Tibial nerve (tissue), 4 donors: Measurements from ENCODE around the gene AP1S3.

Experiments used
- CTCF ChIP-seq, 5 experiments: fragments of 200-600 bp in 3 of 5; fragments of 450-650 bp in 2 of 5; sonication (generic) in 3 of 5; IDR thresholded peaks; one replicate each; pipeline ENCODE4 v1.5.1; 2016 to 2019; ENCODE audit warnings: antibody characterized with exemption in 5 of 5, mild to moderate bottlenecking in 3 of 5, moderate library complexity in 2 of 5
- EP300 ChIP-seq, 2 donors: sonication (generic); formaldehyde crosslinking; IDR thresholded peaks; one replicate each; pipeline ENCODE4 v1.6.1; 2017; ENCODE audit warnings: antibody characterized with exemption in 2 of 2, mild to moderate bottlenecking in 1 of 2
- POLR2A ChIP-seq, 2 donors: fragments of 450-650 bp; IDR thresholded peaks; one replicate each; pipeline ENCODE4 v1.6.1; 2017; ENCODE audit warnings: antibody characterized with exemption in 2 of 2, mild to moderate bottlenecking in 2 of 2, moderate library complexity in 2 of 2

DNA sequence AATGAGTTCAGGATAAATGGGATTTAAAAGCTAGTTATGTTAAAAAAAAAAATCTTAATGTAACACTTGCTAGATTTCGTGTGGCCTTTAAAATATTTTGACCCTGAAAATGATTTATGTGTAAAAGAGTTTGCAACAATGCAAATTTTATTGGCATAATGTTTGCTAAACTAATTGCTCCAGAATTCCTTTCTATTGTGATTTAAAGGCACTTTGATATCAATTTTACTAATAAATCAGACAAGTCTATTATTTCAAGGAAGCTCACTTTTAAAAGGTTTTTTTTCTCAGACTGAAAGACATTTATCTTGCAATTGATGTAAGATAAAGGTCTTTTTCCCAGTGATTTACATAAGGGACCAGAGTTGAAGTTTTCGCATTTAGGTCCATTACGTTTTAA is 17.5 kb downstream of the AP1S3 start:
- TF ChIP-seq POLR2A (IDR thresholded peaks at IDR 0.05) (no peak), CTCF (IDR thresholded peaks at IDR 0.05) (no peak), EP300 (IDR thresholded peaks at IDR 0.05) (no peak)
